Effector memory CD8-positive, alpha-beta T cell (primary cell): ENCODE results near the gene SLC6A19.
"Not testable (repeated sequence)": the region's sequence is repeated elsewhere in the genome, so short reads cannot be mapped to it uniquely, and the experiment has no call there.

Experiments used
- ATAC-seq: fragments of 150-1000 bp; cut with Tn5 transposase; replicated peaks from 2 replicates; pipeline ENCODE4 v1.10.0; 2021; ENCODE audit warnings: mild to moderate bottlenecking, moderate library complexity
- DNase-seq, 3 experiments: peaks; one replicate each; pipeline ENCODE4 v3.0.0; 2021
- H3K27ac Mint-ChIP-seq, 2 donors: one replicate each; pipeline ENCODE4 v1.8.0; 2022; ENCODE audit warnings: mild to moderate bottlenecking in 2 of 2, mixed read lengths in 2 of 2, moderate library complexity in 2 of 2
- H3K27me3 Mint-ChIP-seq, 2 donors: one replicate each; pipeline ENCODE4 v1.8.0; 2022; ENCODE audit warnings: mixed read lengths in 2 of 2
- H3K36me3 Mint-ChIP-seq: one replicate; pipeline ENCODE4 v1.8.0; 2022; ENCODE audit warnings: mild to moderate bottlenecking, moderate library complexity, mixed read lengths; ENCODE audit not compliant: insufficient read depth
- H3K4me1 Mint-ChIP-seq, 2 donors: one replicate each; pipeline ENCODE4 v1.8.0; 2022; ENCODE audit warnings: low read depth in 2 of 2, mixed read lengths in 2 of 2
- H3K4me3 Mint-ChIP-seq, 2 donors: one replicate each; pipeline ENCODE4 v1.8.0; 2022; ENCODE audit warnings: mild to moderate bottlenecking in 2 of 2, mixed read lengths in 2 of 2, moderate library complexity in 2 of 2
- H3K9me3 Mint-ChIP-seq, 2 donors: one replicate each; pipeline ENCODE4 v1.8.0; 2022; ENCODE audit warnings: mixed read lengths in 2 of 2

SLC6A19 gene

DNA sequence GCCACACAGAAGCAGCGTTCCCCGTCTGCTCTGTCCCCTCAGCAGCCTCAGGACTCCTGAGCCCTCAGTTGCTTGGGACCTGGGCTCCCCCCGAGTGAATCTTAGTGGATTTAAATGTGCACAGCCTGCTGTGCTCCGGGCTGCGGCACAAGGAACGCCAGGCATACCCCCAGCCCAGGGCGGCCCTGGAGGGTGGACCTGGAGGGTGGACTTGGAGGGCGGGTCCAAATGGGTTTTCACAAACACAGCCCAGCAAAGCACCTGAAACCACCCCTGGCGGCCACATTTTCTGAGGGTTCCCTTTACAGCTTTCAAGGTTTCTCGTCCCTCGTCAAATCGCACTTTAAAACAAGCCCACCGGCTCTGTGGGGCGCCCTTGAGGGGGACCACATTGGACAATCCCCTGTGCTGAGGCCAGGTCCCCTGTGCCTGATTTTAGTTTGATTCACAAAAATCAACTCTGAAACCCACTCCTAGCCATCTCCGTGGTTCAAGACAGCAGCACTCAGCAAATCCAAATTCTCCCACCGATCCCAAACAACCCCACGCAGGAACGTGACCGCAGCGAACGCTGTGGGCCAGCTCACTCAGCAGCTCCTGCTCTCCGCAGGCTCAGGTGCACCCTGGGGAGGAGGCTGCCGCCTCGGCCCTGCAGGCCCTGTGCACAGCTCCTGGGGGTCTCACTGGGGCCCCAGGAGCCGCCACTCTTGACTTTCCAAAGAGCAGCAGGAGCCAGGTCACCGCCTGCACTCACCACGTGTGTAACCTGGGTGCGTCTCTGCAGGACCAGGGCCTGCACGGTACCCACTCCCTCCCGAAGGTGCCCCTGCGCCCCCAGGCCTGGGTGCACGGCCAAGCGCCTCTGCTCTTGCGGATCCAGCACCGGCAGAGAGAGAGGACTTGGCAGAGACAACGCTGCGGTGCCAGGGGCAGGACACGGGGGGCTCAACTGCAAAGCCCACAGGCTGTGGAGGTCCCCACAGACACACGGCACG lies 64.4 kb downstream of the SLC6A19 start:
- Mint-ChIP-seq H3K4me3 (no peak overlapping the region), H3K36me3 (peaks cover 3% of the 10 kb centered on the region), H3K9me3 (no peaks in the 10 kb centered on the region), H3K4me1 (peaks cover 6 to 8% of the 10 kb centered on the region in 2 donors), H3K27ac (peak overlapping the region in 1 of 2 donors; percentile 55), H3K27me3 (peaks cover under 1 to 9% of the 10 kb centered on the region in 2 donors)
- no peak for DNase-seq
- no peak for ATAC-seq

DNA sequence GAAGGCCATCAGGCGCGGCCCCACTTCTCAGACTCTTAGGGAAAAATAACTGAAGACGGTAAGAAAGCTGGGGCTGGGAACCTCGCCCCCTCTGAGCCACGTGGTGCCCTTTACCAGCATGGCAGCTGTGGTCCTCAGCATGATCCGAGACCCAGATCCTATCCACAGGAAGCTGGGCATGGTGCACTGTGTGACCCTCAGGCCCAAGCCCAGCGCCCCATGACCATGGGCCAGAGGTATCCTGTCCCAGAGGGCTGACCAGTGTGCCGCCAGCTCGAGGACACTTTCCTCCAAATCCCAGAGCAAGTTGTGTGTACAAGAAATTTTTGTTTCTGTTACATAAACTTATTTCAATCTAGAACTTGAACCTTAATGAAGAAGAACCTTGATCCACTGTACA lies 65.4 kb downstream of the SLC6A19 start:
- ATAC-seq (no peak), DNase-seq (no peak)
- Mint-ChIP-seq H3K9me3 (no peaks in the 10 kb centered on the region), H3K27me3 (peaks cover 0 to 7% of the 10 kb centered on the region in 2 donors), H3K36me3 (peaks cover 3% of the 10 kb centered on the region), H3K4me1 (peaks cover 6 to 8% of the 10 kb centered on the region in 2 donors), H3K27ac (no peak overlapping the region), H3K4me3 (no peak overlapping the region)

DNA sequence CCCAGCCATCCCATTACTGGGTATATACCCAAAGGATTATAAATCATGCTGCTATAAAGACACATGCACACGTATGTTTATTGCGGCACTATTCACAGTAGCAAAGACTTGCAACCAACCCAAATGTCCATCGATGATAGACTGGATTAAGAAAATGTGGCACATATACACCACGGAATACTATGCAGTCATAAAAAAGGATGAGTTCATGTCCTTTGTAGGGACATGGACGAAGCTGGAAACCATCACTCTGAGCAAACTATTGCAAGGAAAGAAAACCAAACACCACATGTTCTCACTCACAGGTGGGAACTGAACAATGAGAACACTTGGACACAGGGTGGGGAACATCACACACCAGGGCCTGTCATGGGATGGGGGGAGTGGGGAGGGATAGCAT lies 66.1 kb downstream of the SLC6A19 start:
- not testable (repeated sequence) for H3K4me1 Mint-ChIP-seq, ATAC-seq, H3K4me3 Mint-ChIP-seq, H3K9me3 Mint-ChIP-seq, H3K27me3 Mint-ChIP-seq, H3K36me3 Mint-ChIP-seq, DNase-seq, H3K27ac Mint-ChIP-seq

DNA sequence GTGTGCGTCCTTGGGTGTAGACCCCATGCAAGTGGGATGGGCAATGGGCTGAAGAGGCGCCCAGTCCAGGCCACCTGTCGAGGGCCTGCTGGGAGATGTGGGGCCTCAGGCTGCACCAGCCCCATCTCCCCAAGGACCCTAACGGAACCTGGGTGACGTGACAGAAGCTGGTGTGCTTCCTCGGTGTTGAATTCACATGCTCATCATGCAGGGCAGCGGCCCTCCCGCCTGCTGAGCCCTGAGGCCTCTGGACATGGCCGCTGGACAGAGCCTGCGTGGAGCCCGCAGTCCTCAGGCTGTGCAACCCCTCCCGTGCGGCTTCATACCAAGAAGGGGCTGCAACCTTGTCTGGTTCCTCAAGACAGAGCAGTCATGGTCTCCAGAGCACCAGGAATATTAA lies 66.7 kb downstream of the SLC6A19 start:
- no peaks in the 10 kb centered on the region for H3K9me3 Mint-ChIP-seq
- H3K4me1 Mint-ChIP-seq = peaks cover 6 to 8% of the 10 kb centered on the region in 2 donors
- DNase-seq = no peak
- ATAC-seq = no peak
- H3K27ac Mint-ChIP-seq = no peak overlapping the region
- H3K27me3 Mint-ChIP-seq = peaks cover 0 to 7% of the 10 kb centered on the region in 2 donors
- H3K4me3 Mint-ChIP-seq = no peak overlapping the region
- peaks cover 3% of the 10 kb centered on the region for H3K36me3 Mint-ChIP-seq

DNA sequence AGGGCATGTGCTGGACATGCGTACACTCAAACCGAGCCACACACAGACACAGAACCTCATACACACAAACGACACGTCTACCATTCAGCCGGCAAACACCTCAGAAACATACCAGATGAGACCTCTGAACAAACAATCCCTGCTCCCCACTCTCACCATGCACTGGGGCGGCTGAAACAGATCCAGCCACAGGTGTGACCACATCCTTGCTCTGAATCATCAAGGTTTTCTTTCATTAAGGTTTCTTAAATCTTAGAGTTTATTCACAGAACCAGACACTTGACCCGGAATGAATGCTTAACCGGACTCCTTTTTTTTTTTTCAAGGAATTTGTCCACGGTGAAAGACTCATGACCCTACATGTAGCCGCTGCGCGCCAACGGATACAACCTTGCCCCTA lies 67.3 kb downstream of the SLC6A19 start:
- peaks cover 3% of the 10 kb centered on the region for H3K36me3 Mint-ChIP-seq

DNA sequence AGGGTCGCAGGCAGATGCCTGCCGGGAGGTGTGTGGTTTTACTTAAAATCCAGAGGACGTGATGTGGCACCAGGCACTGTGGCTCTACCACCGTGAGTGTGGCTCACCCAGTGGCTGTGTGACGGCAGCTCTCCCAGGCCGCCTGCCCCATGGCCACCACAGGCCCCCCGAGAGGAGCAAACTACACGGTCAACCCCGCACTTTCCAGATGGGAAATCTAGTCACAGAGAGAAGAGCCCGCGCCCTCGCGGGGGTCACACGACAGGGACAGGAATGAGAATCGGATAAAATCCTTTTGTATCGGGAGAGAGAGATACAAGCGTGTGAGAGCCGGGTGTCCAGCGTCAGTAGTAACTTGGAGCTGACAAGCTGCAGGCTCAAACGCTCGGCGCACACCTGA lies 69.0 kb downstream of the SLC6A19 start:
- DNase-seq (no peak), ATAC-seq (no peak)
- Mint-ChIP-seq H3K27me3 (peaks cover 0 to 7% of the 10 kb centered on the region in 2 donors), H3K4me3 (no peak overlapping the region), H3K27ac (no peak overlapping the region), H3K4me1 (peaks cover 6 to 10% of the 10 kb centered on the region in 2 donors), H3K36me3 (peaks cover 3% of the 10 kb centered on the region), H3K9me3 (no peaks in the 10 kb centered on the region)

More for the DNA sequence above, 67.3 kb downstream of the SLC6A19 start:
- ATAC-seq (peak; percentile 89), DNase-seq (peak; percentile 18 to 23 (median 21))
- Mint-ChIP-seq H3K27ac (no peak overlapping the region), H3K9me3 (no peaks in the 10 kb centered on the region), H3K27me3 (peaks cover 0 to 7% of the 10 kb centered on the region in 2 donors), H3K4me1 (peaks cover 6 to 8% of the 10 kb centered on the region in 2 donors), H3K4me3 (no peak overlapping the region)

DNA sequence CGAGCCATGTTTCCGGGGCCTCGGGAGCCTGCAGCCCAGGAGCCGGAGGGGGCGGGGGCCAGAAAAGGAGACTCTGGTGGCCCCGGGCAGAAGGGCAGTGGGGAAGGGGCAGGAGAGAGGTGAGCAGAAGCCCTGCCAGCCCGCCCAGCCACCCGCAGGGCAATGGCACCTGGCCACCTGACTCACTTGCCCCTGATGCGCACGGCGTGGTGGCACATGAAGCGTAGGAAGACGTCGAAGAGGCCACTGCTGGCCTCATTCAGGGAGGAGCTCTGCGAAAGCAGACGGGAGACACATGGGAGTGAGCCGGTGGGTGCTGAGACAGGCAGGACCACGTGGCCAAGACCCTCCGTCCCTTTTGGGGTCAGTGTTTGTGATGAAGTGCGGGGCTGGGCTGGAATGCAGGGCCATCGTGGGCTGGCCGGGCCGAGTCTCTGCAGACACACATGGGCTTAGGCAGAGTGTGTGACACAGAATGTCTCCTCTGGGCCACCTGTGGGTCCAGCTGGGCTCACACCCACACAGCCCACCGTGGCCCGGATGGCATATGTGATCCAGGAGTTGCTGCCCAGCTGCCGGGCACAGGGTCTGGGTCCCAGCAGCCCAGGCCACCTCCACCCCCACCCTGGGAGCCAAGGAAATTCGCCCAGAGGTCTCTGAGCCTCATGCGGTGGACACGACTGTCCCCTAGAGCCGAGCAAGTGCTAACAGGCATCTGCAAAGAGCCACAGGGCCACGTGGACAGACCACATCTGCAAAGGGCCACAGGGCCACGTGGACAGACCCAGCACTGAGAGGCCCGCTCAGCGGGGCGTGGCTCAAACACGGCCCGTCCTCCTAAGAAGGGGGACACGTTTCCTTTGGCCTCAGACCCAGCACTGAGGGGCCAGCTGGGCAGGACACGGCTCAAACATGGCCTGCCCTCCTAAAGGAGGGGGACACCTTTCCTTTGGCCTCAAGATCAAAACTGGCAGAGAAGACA lies 69.8 kb downstream of the SLC6A19 start:
- Mint-ChIP-seq H3K4me1 (peaks cover 10 to 11% of the 10 kb centered on the region in 2 donors), H3K9me3 (no peaks in the 10 kb centered on the region), H3K4me3 (no peak overlapping the region), H3K27me3 (peaks cover 0 to 9% of the 10 kb centered on the region in 2 donors), H3K27ac (no peak overlapping the region), H3K36me3 (peaks cover 3% of the 10 kb centered on the region)
- DNase-seq = no peak
- no peak for ATAC-seq

DNA sequence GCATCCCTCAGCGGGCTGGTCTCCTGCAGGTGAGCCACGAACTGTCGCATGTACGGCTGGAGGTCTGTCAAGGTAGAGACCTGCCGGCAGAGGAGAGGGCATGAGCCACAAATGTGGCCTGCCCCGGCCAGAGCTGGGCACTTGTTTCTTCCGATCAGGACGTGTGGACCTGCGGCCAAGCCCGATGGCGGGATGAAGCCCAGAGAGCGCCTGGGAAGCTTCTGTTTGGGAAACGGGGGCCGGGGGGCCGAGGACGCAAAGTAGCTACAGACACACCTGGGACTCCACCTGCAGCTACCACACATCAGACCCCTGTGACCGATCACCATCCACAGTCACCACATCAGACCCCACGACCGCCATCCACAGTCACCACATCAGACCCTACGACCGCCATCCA lies 70.8 kb downstream of the SLC6A19 start:
- no peak for DNase-seq
- Mint-ChIP-seq H3K36me3 (peaks cover 3% of the 10 kb centered on the region), H3K9me3 (no peaks in the 10 kb centered on the region), H3K4me1 (peaks cover 13 to 15% of the 10 kb centered on the region in 2 donors), H3K4me3 (no peak overlapping the region), H3K27ac (no peak overlapping the region), H3K27me3 (peaks cover 0 to 13% of the 10 kb centered on the region in 2 donors)
- ATAC-seq = no peak

DNA sequence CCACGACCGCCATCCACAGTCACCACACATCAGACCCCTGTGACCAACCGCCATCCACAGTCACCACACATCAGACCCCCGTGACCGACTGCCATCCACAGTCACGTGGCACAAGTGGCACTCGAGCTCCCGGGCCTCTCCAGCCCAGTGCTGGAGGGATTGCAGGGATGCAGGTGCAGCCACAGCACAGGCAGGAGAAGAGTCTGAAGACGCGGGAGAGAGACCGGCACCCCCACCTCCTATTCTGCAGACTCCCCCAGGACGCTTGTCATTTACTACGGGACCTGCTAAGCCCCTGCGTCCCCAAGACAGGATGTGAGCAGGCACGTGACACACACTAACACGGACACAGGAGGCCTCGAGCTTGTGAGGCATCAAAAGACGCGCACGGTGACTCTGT lies 72.3 kb downstream of the SLC6A19 start:
- no peak for ATAC-seq
- H3K27ac Mint-ChIP-seq = no peak overlapping the region
- H3K4me3 Mint-ChIP-seq = no peak overlapping the region
- DNase-seq = no peak
- H3K27me3 Mint-ChIP-seq = peaks cover 0 to 13% of the 10 kb centered on the region in 2 donors
- H3K4me1 Mint-ChIP-seq = peaks cover 10 to 12% of the 10 kb centered on the region in 2 donors
- H3K36me3 Mint-ChIP-seq = no peaks in the 10 kb centered on the region
- no peaks in the 10 kb centered on the region for H3K9me3 Mint-ChIP-seq

DNA sequence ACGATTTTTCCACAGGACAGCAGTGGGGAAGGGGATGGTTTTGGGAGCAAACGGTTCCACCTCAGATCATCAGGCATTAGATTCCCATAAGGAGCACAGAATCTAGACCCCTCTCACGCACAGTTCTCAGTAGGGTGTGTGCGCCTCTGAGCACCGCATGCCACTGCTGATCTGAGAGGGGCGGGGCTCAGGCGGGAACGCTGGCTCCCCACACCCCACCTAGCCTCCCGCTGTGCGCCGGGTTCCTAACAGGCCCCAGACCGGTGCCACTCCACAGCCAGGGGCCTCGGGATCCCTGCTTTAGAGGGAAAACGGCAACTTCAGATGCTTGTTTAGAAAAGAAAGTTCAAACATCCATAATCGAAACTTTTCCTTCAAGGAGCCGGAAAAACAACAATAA lies 73.1 kb downstream of the SLC6A19 start:
- Mint-ChIP-seq H3K4me1 (peaks cover 5 to 9% of the 10 kb centered on the region in 2 donors), H3K27ac (no peak overlapping the region), H3K36me3 (no peaks in the 10 kb centered on the region), H3K27me3 (peaks cover 0 to 13% of the 10 kb centered on the region in 2 donors), H3K9me3 (no peaks in the 10 kb centered on the region), H3K4me3 (no peak overlapping the region)
- no peak for DNase-seq
- no peak for ATAC-seq
